Ramos (cell line): ENCODE measurements around the gene KLF3.

Experiments used
- in situ Hi-C: fragments of 300-500 bp; cut with MboI; formaldehyde crosslinking; loops from one replicate; pipeline ENCODE4 v1.14.3; 2022; ENCODE audit warnings: low sequenced_read_pairs; ENCODE audit not compliant: unreplicated experiment

The KLF3 gene

DNA sequence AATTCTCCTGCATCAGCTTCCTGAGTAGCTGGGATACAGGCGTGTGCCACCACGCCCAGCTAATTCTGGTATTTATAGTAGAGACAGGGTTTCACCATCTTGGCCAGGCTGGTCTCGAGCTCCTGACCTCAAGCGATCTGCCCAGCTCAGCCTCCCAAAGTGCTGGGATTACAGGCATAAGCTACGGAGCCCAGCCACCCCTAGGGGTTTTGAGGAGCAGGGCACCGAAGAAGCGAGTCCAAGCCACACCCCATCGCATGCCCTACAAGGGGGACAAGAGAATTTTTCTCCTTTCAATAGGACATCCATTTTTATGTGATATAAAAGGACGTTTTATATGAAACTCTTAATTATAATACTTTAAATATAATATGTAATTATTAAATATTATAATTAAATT is 13.9 kb upstream of the KLF3 start:
- in situ Hi-C loops: no loop called here

DNA sequence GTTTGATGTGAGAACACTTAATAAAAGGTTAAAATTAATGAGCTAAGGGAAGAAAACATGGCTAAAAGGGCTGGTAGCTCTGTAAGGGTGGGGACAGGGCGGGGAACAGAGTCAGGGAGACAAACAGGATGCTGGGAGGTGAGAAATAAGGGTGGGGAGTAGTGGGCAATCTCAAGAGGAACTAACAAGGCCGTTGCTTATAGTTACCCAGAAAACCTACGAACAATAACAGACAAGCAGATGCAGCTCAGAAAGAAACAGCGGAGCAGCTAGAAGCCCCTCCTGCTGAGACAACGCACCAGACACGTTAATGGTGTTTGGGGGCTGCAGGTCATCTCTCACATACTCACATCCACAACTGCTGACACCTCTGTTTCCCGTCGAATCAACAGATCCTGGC is 9.7 kb upstream of the KLF3 start:
- in situ Hi-C loops: no loop called here

DNA sequence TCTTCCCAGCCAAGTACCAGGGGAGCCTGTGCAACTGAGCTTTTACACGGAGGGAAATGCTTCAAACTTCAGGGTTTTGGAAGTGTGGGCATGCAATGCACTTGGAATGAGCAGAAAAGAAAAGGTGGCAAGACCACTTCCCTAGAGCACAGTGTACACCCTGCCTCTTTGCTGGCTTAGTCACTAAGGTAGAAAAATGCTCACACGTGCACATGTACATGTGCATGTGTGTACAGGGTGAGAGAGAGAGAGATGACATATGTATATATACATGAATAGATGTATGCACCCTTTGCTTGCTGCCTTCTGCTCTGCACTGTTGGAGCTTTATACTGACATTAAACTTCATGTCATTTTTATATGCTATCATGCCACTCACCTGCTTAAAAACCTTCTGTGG is 7.9 kb upstream of the KLF3 start:
- in situ Hi-C loops: no loop called here

DNA sequence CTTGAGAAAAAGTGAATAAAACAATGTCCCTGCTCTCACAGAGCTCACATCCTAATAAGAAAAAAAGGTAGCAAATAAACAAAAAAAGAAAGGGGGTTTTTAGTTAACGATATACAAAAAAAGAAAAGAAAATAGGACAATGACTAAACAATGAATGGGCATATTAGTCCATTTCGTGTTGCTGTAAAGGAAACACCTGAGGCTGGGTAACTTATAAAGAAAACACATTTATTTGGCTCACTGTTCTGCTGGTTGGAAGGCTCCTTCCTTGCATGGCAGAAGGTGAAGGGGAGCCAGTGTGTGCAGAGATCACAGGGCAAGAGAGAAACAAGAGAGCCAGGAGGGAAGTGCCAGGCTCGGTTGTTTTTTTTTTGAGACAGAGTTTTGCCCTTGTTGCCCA is 4.7 kb upstream of the KLF3 start:
- in situ Hi-C loops: no loop called here

DNA sequence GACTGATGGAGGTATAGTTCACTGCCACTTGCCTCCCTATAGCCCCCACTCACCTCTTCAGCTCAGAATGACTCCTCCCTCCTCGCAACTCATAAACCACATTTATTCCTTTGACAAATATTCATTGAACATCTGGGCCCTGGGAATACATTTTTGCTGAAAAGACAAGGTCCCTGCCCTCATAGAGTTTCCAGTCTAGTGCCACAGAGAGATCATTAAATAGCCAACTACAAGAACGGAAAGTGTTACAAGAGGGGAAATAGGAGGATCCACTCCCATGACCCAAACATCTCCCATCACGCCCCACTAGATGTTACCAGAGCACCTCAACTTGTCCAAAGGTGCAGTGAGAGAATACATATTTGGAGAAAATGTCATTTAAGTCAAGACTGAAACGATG is 3.2 kb upstream of the KLF3 start:
- in situ Hi-C loops: no loop called here

DNA sequence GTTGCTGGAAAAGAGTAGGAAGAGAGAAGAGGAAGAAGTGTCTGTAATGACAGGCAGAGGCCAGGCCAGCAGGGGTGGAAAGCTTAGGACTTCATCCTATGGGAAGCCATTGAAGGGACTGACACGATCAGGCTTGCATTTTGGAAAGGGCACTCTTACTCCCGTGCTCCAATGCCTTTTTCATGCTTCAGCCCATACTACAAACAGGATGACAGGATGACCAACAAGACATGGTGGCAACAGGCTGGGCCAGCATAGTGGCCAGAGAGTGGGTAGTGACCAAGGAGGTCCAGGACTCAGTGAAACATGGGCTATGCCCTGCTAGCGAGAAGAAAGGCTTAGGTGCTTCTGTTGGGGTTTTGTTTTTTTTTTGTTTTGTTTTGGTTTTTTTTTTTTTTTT is 2.6 kb upstream of the KLF3 start:
- in situ Hi-C loops: no loop called here

DNA sequence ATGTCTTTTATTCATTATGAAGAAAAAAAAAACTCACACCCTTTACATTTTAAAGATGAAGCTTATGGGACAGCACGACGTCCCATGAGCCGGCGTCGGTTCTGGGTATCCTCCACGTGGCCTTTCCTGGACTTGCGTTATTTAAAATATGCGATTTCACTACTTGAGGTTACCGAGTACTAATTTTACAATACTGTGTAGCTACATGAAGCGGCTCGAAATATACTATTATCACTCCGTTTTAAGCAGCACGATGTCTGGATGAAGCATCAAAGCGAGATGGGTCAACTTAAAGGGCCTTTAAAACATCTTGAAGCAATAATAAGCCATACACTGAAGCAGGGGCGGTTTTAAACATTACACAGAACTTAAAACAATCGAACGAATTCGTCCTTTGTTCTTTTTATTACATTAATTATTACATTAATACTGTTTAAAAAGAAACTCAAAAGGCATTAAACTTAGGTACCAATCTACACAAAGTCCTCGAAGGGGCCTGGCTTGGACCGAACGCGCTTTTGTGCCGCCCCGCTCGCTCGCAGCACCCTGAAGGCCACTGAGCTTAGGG is 1.4 kb upstream of the KLF3 start:
- in situ Hi-C loops: no loop called here

DNA sequence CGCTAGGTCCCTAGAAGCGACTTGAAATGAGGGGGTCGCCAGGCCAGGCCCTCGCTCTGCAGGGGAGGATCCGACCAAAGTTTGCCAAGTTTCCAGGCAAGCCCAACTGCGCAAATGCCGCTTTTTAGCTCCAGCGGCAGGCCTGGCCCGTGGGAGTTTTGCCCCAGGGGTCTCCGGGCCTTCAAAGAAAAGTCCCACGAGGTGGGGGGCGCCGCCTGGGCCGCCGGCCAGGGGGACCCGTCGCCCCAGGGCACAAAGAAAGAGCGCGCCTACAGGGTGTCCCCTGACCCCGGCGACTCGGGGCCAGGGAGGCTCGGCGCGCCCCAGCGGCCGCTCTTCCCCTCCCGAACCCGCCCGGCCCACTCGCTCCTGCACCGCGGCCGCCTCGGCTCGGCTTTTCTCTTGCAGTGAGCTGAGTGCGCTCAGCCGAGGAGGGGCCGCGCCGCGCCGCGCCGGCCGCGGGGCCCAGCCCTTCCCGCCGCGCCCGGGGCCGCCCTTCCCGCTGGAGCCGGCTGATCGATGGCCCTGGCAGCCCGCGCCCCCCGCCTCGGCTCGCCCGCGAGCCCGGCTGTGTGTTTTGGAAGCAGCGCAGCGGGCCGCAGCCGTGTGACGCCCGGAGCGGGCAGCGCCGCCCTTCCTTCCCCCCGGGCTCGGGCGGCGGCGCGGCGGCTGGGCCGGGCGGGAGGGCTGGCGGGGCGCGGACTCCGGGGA is 754 bp upstream of the KLF3 start:
- in situ Hi-C loops: no loop called here

DNA sequence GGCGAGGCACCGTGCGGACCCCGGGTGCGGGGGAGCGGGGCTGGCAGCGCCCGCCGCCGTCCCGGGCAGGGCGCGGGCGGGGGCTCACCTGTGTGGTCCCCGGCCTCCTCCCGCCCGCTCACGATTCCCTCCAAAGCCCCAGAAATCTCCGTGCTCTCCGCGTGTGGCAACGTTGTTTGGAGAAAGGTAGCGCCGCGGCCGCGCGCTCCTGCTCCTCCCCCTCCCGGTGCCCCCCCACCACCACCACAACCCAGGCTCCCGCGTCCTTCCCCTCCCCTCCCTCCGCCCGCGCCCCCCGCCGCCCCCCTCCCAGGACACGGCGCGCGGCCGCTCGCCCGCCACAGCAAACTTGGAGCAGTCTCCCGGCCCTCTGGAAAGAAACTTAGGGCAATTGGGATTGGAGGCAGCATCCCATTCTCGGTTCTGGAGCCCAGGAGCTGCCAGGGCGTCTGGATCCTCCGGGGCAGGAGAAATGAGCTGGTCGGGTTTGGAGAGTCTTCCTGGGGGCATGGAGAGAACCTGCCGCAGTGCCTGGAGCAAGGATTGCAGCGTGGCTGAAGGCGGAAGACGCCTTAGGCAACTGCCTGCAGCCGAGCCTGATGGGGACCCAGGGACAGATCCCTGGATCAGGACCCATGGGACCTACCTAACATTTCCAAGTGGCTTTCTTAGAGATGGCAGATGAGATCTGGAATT is 855 bp downstream of the KLF3 start:
- in situ Hi-C loops: no loop called here

DNA sequence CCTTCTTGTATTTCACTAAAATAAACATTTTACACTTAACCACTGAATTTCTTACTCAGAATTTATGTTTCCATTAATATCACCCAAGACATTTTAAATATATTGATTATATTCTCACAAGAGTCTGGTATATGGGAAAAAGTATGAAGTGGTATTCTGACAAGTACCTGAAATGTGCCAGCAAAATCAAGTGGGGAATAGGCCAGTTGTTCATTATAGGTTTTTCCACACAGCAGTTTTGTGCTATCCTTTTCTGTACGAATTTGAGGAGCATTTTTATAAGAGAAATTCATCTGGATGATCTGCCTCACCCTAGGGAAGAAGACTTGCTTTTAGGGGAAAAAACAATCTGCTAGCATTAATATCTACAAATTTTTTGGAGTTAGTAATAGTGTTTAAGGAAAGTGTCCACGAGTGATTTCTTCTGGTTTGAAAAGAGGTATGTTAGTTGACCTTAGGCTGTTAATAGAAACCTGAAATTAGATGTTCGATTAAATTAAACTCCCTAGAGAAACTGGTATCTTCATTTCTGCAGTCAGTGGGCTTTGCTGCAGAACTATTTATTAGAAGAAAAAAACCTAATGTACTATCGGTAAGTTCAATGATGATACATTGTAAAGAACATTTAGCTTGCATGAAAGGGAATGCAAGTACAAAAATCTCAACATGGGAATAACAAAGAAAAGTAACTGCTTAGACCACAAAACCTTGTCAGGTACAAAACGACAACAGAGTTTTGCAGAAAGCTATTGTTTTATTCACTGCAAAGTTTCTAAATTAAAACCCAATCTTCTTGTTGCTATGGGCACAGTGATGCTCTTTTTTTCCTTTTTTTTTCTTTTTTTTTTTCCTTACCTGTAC is 1.8 kb downstream of the KLF3 start:
- in situ Hi-C loops: no loop called here

DNA sequence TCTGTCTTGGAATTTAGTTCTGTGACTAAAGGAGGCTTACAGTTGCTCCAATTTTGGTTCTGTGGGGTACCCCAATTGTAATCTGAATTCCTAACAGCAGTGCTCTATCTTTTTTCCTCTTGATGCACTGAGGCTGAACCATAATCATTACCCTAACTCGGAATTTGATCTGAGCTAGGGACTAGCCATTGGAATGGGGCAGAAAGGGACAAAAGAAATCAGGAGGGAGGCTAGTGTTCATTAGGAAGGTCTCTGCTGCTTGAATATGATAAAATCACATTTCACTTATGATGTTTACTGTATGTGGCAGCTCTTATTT is 2.7 kb downstream of the KLF3 start:
- in situ Hi-C loops: no loop called here

DNA sequence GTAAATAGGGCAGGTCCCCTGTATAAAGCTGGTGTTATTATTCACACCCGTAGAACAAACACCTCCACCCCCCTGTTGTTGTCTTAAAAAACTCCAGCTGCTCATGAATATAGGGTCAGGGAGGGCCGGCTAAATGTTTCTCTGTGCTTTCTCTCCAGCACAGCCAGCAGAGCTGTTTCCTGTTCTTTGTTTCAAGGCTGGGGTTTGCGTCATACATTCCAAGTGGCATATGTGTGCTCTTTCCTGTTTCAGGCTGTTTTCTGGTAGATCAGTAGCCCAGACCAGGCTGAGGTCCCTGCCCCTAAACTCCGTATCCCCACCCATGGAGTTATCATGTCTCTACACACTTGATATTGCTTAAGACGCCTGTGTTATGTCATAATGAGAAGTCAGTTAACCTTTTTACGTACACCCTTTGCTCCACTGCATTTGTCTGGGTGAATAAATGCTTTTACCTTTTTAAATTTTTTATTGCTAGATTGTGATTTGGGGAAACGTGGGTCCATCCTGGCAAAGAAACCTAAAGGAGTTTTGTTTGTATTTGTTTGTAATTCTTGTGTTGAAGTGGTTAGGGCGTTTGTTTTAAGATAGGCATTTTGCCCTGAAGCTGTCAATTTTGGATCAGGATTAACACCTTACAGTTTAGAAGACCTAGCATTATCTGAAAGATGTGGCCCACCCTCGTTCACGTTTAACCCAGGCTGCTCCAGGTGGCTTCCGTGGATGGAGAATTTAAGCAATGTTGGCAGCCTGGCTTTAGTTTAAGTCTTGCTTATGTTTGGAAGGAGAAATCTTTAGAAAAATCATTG is 3.3 kb downstream of the KLF3 start:
- in situ Hi-C loops: no loop called here

DNA sequence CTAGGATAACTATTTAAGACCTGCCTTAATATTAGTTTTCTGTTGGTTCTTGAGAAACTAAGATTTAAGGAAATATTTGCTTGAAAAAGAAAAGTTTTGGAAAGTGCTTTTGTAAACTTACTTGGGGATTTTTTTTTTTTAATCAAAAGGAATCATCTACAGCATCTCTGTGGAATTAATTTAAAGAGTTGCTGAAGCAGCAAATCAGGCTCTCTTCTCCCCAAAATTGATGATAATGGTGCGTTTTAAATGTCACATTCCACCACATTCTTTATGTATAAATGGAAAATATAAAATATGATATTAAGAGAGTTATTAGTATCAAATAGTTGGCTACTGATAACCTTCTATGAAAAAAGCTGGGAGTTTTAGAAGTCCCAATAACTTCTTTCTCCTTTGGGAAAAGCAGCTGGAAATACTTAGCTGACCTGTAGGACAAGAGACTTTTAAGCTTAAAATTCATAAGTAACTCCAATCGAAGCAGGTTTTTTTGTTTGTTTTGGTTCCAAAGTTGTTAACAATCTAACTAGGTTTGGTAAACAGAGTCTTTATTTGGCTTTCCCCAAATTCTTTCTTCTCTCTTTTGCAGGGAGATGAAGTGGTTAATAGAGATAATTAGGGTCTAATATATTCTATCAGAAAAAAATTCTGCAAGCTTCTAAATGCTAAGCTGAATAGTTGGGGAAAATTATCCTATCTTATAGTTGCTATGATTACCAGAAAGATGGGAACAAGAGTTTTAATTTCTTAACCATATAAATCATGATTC is 4.4 kb downstream of the KLF3 start:
- in situ Hi-C loops: no loop called here

DNA sequence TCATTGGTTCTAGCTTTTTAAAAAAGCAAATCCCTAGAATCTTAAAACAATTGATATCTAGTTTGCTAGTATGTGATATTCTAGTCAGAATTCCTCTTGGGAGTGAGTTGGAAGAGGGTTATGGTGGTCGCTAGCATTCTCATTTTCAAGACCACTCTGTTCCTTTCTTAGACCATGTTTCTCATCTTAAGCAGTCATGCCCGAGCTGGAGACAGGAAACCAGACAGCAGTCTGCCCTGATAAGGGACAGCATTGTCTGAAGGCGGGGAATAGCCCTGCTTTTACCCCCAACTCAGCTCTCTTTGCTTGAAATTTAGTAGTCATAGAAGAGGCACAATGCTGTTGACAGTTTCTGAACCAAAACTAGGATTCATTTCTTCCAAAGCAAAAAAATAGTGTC is 5.2 kb downstream of the KLF3 start:
- in situ Hi-C loops: no loop called here

DNA sequence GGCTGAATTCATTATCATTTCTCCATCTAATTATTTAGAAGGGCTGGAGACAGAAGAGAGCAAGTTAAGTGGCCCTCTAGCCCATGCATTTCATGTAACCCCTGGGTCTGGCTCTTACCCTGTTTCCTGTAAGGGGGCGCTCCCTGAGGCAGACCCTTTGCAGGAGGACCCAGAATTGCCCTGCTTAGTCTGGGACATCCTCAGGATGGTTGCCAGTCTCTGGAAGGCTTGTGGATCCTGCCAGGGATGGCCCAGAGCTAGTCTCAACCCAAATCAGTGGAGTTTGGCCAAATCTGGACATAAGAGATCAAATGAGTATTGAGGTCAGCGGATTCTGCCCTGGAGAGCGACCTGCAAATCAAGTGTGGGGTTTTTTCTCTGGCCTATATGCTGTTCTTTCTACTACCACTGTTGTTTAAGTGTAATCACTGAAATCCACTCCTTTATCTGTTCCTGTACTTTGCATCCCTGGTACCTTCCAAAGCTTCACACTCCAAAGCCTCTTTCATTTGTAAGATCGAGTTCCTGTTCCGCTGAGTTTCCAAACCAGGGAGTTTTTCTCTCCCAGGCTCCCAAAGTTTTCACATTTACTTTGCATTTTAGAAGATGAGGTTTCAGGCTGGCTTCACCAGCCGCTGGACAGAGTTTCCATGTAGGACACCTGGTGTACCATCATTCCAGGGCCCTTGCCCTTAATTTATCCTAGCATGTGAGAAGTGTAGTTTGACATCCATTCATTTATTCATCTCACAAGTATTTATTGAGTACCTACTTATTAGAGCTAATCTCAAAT is 6.3 kb downstream of the KLF3 start:
- in situ Hi-C loops: loop anchor here (5.0 kb wide), 1 partner anchor 488 kb away; no protein-coding TSS in a partner anchor

DNA sequence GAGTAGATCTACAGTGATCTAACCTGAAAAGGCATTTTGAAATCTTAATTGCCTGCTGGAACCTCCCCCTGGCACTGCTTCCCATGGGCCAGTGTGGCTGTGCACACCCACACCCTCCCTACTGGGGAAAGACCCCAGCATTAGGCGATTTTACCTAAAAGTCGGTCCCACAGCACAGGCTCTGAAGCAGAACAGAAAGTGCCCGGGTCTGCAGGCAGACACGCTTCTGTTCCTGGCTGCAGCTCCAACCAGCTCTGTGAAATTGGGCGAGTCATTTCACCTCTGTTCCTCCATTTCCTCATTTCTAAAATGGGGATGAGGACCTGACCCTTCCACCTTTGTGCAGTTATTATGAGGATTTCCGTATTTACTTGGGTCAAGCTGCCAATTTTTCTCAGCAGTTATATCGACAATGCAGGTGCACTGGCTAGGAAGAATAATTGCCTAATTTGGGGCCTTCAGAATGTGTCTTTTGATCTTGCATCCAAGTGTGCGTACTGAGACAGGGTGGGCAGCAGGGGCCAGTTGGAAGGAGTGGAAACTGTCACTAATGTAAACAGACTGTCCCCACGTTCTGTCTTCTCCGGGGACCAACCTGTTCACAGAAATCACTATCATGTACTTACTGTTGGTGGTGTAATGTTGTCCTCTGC is 7.1 kb downstream of the KLF3 start:
- in situ Hi-C loops: loop anchor here (5.0 kb wide), 1 partner anchor 489 kb away; no protein-coding TSS in a partner anchor

DNA sequence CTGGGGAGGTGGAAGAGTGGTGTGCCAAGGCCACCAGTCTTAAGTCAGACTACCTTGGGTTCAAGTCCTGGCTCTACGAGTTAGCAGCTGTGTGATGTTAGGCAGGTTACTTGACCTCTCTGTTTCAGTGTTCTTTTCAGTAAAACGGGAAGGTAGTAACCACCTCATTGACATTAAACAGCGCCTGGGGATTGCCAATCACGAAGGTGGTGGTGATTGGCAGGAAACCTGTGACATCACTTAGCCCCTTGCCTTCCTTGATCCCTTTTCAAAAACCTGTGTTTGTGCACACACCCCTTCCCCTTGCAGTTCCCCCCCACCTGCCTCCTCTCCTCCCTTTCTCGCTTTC is 7.6 kb downstream of the KLF3 start:
- in situ Hi-C loops: loop anchor here (5.0 kb wide), 1 partner anchor 489 kb away; no protein-coding TSS in a partner anchor

DNA sequence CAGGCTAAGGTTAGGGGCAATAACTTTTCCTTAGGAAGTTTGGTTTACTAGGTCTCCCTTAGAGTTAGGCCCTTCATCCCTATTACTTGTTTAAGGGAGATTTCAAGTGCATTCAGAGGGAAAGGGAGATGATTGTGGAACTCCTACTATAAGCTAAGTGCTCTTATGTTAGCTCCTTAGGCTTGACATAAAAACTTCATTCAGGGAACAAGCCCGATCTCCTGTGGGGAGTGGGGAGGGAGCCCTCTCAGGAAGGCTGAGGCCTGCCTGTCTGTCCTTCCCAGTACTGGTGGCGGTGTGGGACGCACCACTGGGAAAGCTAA is 8.0 kb downstream of the KLF3 start:
- in situ Hi-C loops: loop anchor here (5.0 kb wide), 1 partner anchor 490 kb away; no protein-coding TSS in a partner anchor
